ENCODE measurements around the gene XRCC5.

XRCC5 gene

DNA sequence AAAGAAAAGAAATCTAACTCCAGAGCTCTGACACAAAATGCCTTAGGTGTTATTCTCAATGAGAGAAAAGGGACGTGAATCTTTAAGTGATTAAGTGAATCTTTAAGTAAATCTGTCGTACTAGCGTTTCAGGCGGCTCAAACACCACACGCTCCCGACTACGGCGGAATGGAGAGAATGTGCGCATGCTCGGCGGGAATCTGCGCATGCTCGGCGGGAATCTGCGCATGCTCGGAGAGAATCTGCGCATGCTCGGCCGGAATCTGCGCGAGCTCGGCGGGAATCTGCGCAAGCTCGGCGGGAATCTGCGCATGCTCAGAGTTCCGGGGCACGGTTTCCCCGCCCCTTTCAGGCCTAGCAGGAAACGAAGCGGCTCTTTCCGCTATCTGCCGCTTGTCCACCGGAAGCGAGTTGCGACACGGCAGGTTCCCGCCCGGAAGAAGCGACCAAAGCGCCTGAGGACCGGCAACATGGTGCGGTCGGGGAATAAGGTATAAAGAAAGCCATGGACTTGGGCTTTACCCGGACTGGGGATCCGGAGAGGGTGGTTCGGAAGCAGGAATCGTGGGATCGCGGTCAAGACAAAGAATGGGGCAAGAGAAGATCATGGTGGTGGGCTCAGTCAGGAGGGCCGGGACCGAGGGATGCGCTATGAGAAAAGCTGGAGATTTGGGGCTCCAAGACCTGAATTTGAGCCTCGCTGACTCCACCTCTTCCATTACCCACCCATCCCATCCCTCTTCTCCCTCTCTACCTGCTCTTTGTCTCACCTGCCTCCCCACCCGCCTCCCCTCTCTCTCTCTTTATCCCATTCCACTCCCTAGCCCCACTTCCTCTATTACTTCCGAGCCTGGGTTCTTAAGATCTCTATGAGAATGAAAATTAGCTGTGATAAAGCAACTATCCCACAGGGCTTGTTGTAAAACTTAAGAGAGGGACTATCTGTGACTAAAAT is at the start of gene XRCC5:
Gene XRCC5 (plus strand): TSS at position 382 of the 955 bp plus-strand sequence. CDS start 89 bp downstream, at position 471.
- Histone ChIP-seq H3K9me3 (ENCODE audit: control insufficient read depth in 1 of 2, low read length in 2 of 2) (no peaks in the 10 kb centered on the region), H3K36me3 (ENCODE audit: control insufficient read depth in 1 of 2, insufficient read depth in 2 of 2, low read length in 2 of 2) (peaks cover 24 to 34% of the 10 kb centered on the region in 2 donors), H3K9ac (ENCODE audit: low read depth in 1 of 2, low read length in 2 of 2) (peak within 1 kb of the TSS; percentile 92 to 98), H3K4me1 (ENCODE audit: control insufficient read depth in 1 of 2, insufficient read depth in 2 of 2, low read length in 2 of 2) (peaks cover 26 to 36% of the 10 kb centered on the region in 2 donors), H3K27ac (ENCODE audit: low read depth, low read length) (peak within 1 kb of the TSS; percentile 86), H3K4me3 (ENCODE audit: low read depth in 1 of 2, low read length in 2 of 2) (peak within 1 kb of the TSS; percentile 94 to 99), H3K27me3 (ENCODE audit: control insufficient read depth in 1 of 2, insufficient read depth in 2 of 2, low read length in 2 of 2) (no peaks in the 10 kb centered on the region)

DNA sequence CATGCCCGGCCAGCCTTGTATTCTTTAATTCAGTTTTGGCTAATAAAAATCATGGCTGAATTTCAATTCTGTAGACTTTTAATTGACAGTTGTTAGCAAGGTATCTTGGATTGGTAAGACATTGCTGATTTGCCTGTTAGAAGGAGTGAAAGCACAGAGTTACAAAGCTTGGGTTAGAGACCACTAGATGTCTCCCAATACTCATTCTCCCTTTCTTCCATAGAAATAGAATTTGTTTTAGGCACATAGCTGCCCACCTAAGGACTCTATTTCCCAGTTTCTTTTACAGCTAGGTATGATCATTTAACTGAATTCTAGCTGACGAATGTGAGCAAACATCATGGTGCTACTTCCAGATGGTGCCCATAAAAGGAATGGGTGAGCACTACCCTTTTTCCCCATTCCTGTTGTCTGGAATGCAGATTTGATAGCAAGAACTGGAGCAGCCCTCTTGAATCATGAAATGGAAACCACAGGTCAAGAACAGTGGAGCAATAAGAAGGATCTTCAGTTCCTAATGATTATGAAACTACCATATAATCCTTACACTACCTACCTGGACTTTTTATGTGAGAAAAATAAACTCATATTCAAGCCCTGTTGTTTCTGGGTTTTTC is 45.0 kb upstream of the XRCC5 start:
- peaks cover 0 to 4% of the 10 kb centered on the region in 2 donors for H3K9me3 ChIP-seq (ENCODE audit: control insufficient read depth in 1 of 2, low read length in 2 of 2)
- no peaks in the 10 kb centered on the region for H3K27me3 ChIP-seq (ENCODE audit: control insufficient read depth in 1 of 2, insufficient read depth in 2 of 2, low read length in 2 of 2)
- no peak overlapping the region for H3K9ac ChIP-seq (ENCODE audit: low read depth in 1 of 2, low read length in 2 of 2)
- peaks cover 9 to 37% of the 10 kb centered on the region in 2 donors for H3K36me3 ChIP-seq (ENCODE audit: control insufficient read depth in 1 of 2, insufficient read depth in 2 of 2, low read length in 2 of 2)
- no peak overlapping the region for H3K27ac ChIP-seq (ENCODE audit: low read depth, low read length)
- no peaks in the 10 kb centered on the region for H3K4me1 ChIP-seq (ENCODE audit: control insufficient read depth in 1 of 2, insufficient read depth in 2 of 2, low read length in 2 of 2)
- no peak overlapping the region for H3K4me3 ChIP-seq (ENCODE audit: low read depth in 1 of 2, low read length in 2 of 2)

DNA sequence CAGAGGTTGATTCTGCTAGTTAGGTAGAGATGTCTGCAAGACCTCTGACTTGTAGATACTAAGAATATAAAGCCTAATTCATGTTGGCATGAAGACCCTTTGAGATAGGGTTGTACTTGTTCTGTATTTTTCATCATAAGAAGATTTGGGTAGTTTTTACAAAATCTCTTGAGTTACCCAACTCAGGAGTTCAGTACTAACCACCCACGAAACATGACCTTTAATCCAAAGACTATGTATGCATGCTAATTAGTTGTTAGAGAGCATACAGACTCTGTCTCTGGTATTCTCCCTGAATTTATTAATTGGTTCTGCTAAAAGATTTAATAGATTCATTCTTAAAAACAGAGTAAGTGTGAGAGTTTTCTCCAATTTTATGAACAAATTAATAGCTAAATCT is 44.5 kb upstream of the XRCC5 start:
- H3K27me3 ChIP-seq (ENCODE audit: control insufficient read depth in 1 of 2, insufficient read depth in 2 of 2, low read length in 2 of 2) = no peaks in the 10 kb centered on the region
- no peak overlapping the region for H3K4me3 ChIP-seq (ENCODE audit: low read depth in 1 of 2, low read length in 2 of 2)
- H3K36me3 ChIP-seq (ENCODE audit: control insufficient read depth in 1 of 2, insufficient read depth in 2 of 2, low read length in 2 of 2) = peaks cover 7 to 37% of the 10 kb centered on the region in 2 donors
- H3K9ac ChIP-seq (ENCODE audit: low read depth in 1 of 2, low read length in 2 of 2) = no peak overlapping the region
- H3K4me1 ChIP-seq (ENCODE audit: control insufficient read depth in 1 of 2, insufficient read depth in 2 of 2, low read length in 2 of 2) = no peaks in the 10 kb centered on the region
- no peak overlapping the region for H3K27ac ChIP-seq (ENCODE audit: low read depth, low read length)
- no peaks in the 10 kb centered on the region for H3K9me3 ChIP-seq (ENCODE audit: control insufficient read depth in 1 of 2, low read length in 2 of 2)

DNA sequence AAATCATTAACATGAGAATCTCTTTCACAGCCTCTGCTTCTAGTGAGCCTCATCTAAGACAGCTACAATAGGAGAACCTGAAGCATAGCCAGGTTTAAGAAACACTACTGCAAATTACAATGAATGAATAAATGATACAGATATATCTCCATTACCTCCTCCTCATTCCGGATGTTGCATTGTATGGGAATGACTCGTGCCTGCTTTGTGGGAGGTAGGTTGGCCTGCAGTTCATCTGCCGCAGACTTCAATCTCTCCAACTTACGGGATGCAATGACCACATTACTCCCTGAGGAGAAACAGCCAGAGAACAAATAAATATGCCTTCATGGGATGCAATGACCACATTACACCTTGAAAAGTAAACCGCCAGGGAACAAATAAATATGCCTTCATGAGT is 42.9 kb upstream of the XRCC5 start:
- Histone ChIP-seq H3K27me3 (ENCODE audit: control insufficient read depth in 1 of 2, insufficient read depth in 2 of 2, low read length in 2 of 2) (no peaks in the 10 kb centered on the region), H3K9me3 (ENCODE audit: control insufficient read depth in 1 of 2, low read length in 2 of 2) (no peaks in the 10 kb centered on the region), H3K27ac (ENCODE audit: low read depth, low read length) (no peak overlapping the region), H3K4me1 (ENCODE audit: control insufficient read depth in 1 of 2, insufficient read depth in 2 of 2, low read length in 2 of 2) (no peaks in the 10 kb centered on the region), H3K4me3 (ENCODE audit: low read depth in 1 of 2, low read length in 2 of 2) (no peak overlapping the region), H3K9ac (ENCODE audit: low read depth in 1 of 2, low read length in 2 of 2) (no peak overlapping the region), H3K36me3 (ENCODE audit: control insufficient read depth in 1 of 2, insufficient read depth in 2 of 2, low read length in 2 of 2) (peaks cover 7 to 32% of the 10 kb centered on the region in 2 donors)

DNA sequence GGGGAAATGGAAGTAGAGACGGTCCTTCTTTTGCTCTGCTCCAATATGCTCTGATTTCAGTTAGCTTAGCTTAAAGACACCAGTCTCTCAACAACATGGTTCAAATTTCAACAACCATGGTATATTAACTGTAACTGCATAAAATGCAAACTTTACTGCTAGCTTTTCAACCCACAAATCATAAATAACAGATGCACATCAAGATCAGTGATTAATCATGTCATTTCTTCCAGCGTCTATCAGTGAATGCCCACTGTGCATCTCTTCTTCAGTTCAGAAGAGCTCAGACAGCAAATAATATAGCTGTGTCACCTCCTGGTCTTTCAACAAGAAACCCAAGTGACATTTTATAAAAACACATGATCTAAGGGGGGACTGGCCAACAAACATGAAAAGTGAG is 40.1 kb upstream of the XRCC5 start:
- Histone ChIP-seq H3K36me3 (ENCODE audit: control insufficient read depth in 1 of 2, insufficient read depth in 2 of 2, low read length in 2 of 2) (peaks cover 11 to 22% of the 10 kb centered on the region in 2 donors), H3K4me1 (ENCODE audit: control insufficient read depth in 1 of 2, insufficient read depth in 2 of 2, low read length in 2 of 2) (peaks cover 0 to 4% of the 10 kb centered on the region in 2 donors), H3K9ac (ENCODE audit: low read depth in 1 of 2, low read length in 2 of 2) (no peak overlapping the region), H3K4me3 (ENCODE audit: low read depth in 1 of 2, low read length in 2 of 2) (no peak overlapping the region), H3K27me3 (ENCODE audit: control insufficient read depth in 1 of 2, insufficient read depth in 2 of 2, low read length in 2 of 2) (no peaks in the 10 kb centered on the region), H3K9me3 (ENCODE audit: control insufficient read depth in 1 of 2, low read length in 2 of 2) (no peaks in the 10 kb centered on the region), H3K27ac (ENCODE audit: low read depth, low read length) (no peak overlapping the region)

DNA sequence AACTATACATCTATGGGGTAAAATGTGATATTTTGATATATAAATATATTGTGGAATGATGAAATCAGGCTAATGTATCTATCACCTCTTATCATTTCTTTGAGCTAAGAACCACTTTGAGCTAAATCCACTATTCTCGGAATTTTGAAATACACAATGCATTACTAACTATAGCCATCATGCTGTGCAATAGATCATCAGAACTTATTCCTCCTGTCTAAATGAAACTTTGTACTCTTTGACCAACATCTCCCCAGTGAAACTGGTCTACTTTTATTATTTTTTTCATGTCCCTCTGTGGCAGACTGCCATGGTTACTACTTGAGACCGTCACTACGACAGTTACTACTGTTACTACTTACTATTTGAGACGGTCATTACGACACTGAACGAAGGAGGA is 39.0 kb upstream of the XRCC5 start:
- no peak overlapping the region for H3K4me3 ChIP-seq (ENCODE audit: low read depth in 1 of 2, low read length in 2 of 2)
- no peak overlapping the region for H3K27ac ChIP-seq (ENCODE audit: low read depth, low read length)
- peaks cover 6 to 11% of the 10 kb centered on the region in 2 donors for H3K36me3 ChIP-seq (ENCODE audit: control insufficient read depth in 1 of 2, insufficient read depth in 2 of 2, low read length in 2 of 2)
- H3K27me3 ChIP-seq (ENCODE audit: control insufficient read depth in 1 of 2, insufficient read depth in 2 of 2, low read length in 2 of 2) = no peaks in the 10 kb centered on the region
- no peaks in the 10 kb centered on the region for H3K9me3 ChIP-seq (ENCODE audit: control insufficient read depth in 1 of 2, low read length in 2 of 2)
- no peak overlapping the region for H3K9ac ChIP-seq (ENCODE audit: low read depth in 1 of 2, low read length in 2 of 2)
- H3K4me1 ChIP-seq (ENCODE audit: control insufficient read depth in 1 of 2, insufficient read depth in 2 of 2, low read length in 2 of 2) = peaks cover 4 to 5% of the 10 kb centered on the region in 2 donors

DNA sequence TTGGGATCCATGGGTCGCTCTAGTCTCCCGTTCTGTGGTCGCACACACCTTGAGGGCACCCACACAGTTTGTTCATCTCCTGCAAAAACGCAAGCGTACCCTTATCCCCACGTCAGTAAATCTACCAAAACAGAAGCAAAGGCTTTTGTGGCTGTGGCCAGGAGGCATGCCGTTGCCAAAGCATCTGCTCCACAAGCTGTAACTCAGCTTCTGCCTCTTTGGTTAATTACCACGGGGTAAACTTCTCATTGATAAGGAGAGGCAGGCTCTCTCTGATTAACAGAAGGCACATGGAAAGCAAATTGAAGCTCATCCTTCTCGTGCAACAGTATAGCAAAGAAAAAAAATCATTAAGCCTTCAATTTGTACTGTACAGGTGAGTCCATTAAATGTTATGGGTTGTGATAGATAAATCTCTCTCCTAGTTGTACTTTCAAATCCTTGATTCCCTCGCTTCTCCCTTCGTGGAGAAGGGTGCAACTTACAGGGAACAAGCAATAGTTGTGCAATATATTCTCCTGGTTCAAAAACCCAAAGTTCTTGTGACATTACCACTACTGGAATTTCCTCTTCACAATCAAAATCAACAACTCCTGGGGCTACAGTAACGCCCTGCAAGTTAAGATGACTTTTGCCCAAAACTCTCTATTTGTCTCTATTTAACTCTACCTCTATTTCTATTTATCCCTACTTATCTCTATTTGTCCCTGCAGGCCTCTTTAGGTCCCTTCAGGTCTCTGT is 37.9 kb upstream of the XRCC5 start:
- Histone ChIP-seq H3K4me1 (ENCODE audit: control insufficient read depth in 1 of 2, insufficient read depth in 2 of 2, low read length in 2 of 2) (peaks cover 8 to 15% of the 10 kb centered on the region in 2 donors), H3K9ac (ENCODE audit: low read depth in 1 of 2, low read length in 2 of 2) (no peak overlapping the region), H3K4me3 (ENCODE audit: low read depth in 1 of 2, low read length in 2 of 2) (no peak overlapping the region), H3K27ac (ENCODE audit: low read depth, low read length) (no peak overlapping the region), H3K27me3 (ENCODE audit: control insufficient read depth in 1 of 2, insufficient read depth in 2 of 2, low read length in 2 of 2) (no peaks in the 10 kb centered on the region), H3K36me3 (ENCODE audit: control insufficient read depth in 1 of 2, insufficient read depth in 2 of 2, low read length in 2 of 2) (peaks cover 1 to 6% of the 10 kb centered on the region in 2 donors), H3K9me3 (ENCODE audit: control insufficient read depth in 1 of 2, low read length in 2 of 2) (no peaks in the 10 kb centered on the region)

DNA sequence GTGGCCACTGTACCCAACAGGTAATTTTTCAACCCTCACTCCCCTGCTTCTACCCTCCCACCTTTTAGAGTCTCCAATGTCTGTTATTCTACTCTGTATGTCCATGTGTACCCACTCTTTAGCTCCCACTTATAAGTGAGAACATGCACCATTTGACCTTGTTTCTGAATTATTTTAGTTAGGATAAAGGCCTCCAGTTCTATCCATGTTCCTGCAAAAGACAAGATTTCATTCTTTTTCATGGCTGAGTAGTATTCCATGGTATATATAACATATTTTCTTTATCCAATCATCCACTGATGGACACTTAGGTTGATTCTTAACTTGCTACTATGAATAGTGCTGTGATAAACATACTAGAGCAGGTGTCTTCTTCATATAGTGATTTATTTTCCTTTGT is 36.7 kb upstream of the XRCC5 start:
- H3K27ac ChIP-seq (ENCODE audit: low read depth, low read length) = no peak overlapping the region
- no peaks in the 10 kb centered on the region for H3K27me3 ChIP-seq (ENCODE audit: control insufficient read depth in 1 of 2, insufficient read depth in 2 of 2, low read length in 2 of 2)
- no peak overlapping the region for H3K9ac ChIP-seq (ENCODE audit: low read depth in 1 of 2, low read length in 2 of 2)
- peaks cover 8 to 17% of the 10 kb centered on the region in 2 donors for H3K4me1 ChIP-seq (ENCODE audit: control insufficient read depth in 1 of 2, insufficient read depth in 2 of 2, low read length in 2 of 2)
- H3K9me3 ChIP-seq (ENCODE audit: control insufficient read depth in 1 of 2, low read length in 2 of 2) = no peaks in the 10 kb centered on the region
- peaks cover 0 to 6% of the 10 kb centered on the region in 2 donors for H3K36me3 ChIP-seq (ENCODE audit: control insufficient read depth in 1 of 2, insufficient read depth in 2 of 2, low read length in 2 of 2)
- H3K4me3 ChIP-seq (ENCODE audit: low read depth in 1 of 2, low read length in 2 of 2) = no peak overlapping the region

DNA sequence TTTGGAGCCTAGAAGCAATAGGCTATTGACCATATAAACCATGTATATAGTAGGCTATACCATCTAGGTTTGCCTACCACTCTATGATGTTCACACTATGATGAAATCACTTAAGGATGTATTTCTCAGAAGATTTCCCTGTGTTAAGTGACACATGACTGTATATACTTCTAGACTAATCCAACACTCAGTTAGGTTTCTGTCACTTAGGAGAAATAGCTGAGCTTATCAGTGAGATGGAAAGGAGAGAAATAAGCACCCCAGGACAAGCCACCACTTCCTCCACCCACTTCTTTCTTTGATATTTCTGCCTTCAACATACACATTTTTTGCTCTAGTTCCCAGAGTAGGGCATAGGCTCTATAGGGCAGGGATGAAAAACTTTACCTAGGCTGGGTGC is 35.4 kb upstream of the XRCC5 start:
- Histone ChIP-seq H3K36me3 (ENCODE audit: control insufficient read depth in 1 of 2, insufficient read depth in 2 of 2, low read length in 2 of 2) (peaks cover 0 to 6% of the 10 kb centered on the region in 2 donors), H3K4me3 (ENCODE audit: low read depth in 1 of 2, low read length in 2 of 2) (no peak overlapping the region), H3K27me3 (ENCODE audit: control insufficient read depth in 1 of 2, insufficient read depth in 2 of 2, low read length in 2 of 2) (no peaks in the 10 kb centered on the region), H3K9ac (ENCODE audit: low read depth in 1 of 2, low read length in 2 of 2) (no peak overlapping the region), H3K4me1 (ENCODE audit: control insufficient read depth in 1 of 2, insufficient read depth in 2 of 2, low read length in 2 of 2) (peaks cover 10 to 17% of the 10 kb centered on the region in 2 donors), H3K9me3 (ENCODE audit: control insufficient read depth in 1 of 2, low read length in 2 of 2) (no peaks in the 10 kb centered on the region), H3K27ac (ENCODE audit: low read depth, low read length) (no peak overlapping the region)
